GM12878 (cell line): ENCODE measurements around the gene TMEM229B. TPM values are rescaled to one million over a fixed set of nuclear protein-coding genes. Genes with fewer than 3 reads are reported as not detected.

ENCODE experiments used
- ATAC-seq: fragments of 200-7000 bp; cut with Tn5 transposase; 3 replicates; pipeline ENCODE4 v1.9.1; 2020; ENCODE audit warnings: mild to moderate bottlenecking, moderate library complexity
- BruUV-seq: library from RNA; stranded (reverse); fragments of 400-500 nt; replicated peaks from 2 replicates; lab custom pipeline; 2021; lab: Mats Ljungman, UMichigan
- CTCF ChIA-PET: fragments of 300-600 bp; sonication (Branson Sonifier 250); formaldehyde crosslinking; extraction: SDS; loops from one replicate; lab custom pipeline; 2021; ENCODE audit warnings: inconsistent platforms; lab: Yijun Ruan, JAX
- POLR2A ChIA-PET: fragments of 350-600 bp; formaldehyde crosslinking; extraction: SDS; loops from one replicate; lab custom pipeline; 2021; ENCODE audit warnings: inconsistent platforms; lab: Charles Lee
- RAD21 ChIA-PET: fragments of 300-600 bp; sonication (Branson Sonifier 250); formaldehyde crosslinking; loops from one replicate; lab custom pipeline; 2023; ENCODE audit warnings: antibody characterized with exemption; ENCODE audit not compliant: unreplicated experiment; lab: Charles Lee
- SMC1A ChIA-PET: fragments of 300-600 bp; sonication (Branson Sonifier 250); formaldehyde crosslinking; loops from one replicate; lab custom pipeline; 2023; ENCODE audit not compliant: unreplicated experiment, uncharacterized antibody; lab: Charles Lee
- DNase-seq: peaks from one replicate; pipeline ENCODE4 v3.0.0-alpha.2; 2011; ENCODE audit warnings: low read depth, low spot score
- FAIRE-seq: peaks from 3 replicates; lab custom pipeline; 2011; peaks lifted over from hg19 to GRCh38; lab: Jason Lieb, UNC
- H2AFZ ChIP-seq: 2 replicates; pipeline ENCODE4 v1.6.0; 2011; ENCODE audit warnings: low read depth, low read length, control low read depth; ENCODE audit not compliant: control insufficient read depth
- H3K27ac ChIP-seq: 2 replicates; pipeline ENCODE4 v1.5.1; 2011; ENCODE audit warnings: control low read depth; ENCODE audit not compliant: control insufficient read depth, insufficient read depth
- H3K27me3 ChIP-seq, 2 experiments: replicated peaks in 1 of 2; 2 replicates each; pipeline versions ENCODE4 v1.6.0 to v1.6.1; 2011; ENCODE audit warnings: low read length in 1 of 2; ENCODE audit not compliant: control insufficient read depth in 2 of 2, insufficient read depth in 2 of 2
- H3K36me3 ChIP-seq, 2 experiments: 2 replicates each; pipeline ENCODE4 v1.5.1; 2011; ENCODE audit warnings: low read length in 1 of 2; ENCODE audit not compliant: control insufficient read depth in 2 of 2, insufficient read depth in 2 of 2
- H3K4me1 ChIP-seq: 2 replicates; pipeline ENCODE4 v1.6.1; 2011; ENCODE audit warnings: mild to moderate bottlenecking, low read length, moderate library complexity, mixed read lengths; ENCODE audit not compliant: control insufficient read depth, insufficient read depth
- H3K4me2 ChIP-seq: 2 replicates; pipeline ENCODE4 v1.6.0; 2011; ENCODE audit warnings: control low read depth; ENCODE audit not compliant: control insufficient read depth, insufficient read depth
- H3K4me3 ChIP-seq: fragments of 200-600 bp; sonication (generic); 2 replicates; pipeline ENCODE4 v1.5.1; 2016
- H3K79me2 ChIP-seq: 2 replicates; pipeline ENCODE4 v1.6.0; 2011; ENCODE audit warnings: low read length; ENCODE audit not compliant: control insufficient read depth, insufficient read depth
- H3K9ac ChIP-seq: 2 replicates; pipeline ENCODE4 v1.8.0; 2011; ENCODE audit warnings: low read length, control low read depth, mixed read lengths; ENCODE audit not compliant: control insufficient read depth, insufficient read depth
- H3K9me3 ChIP-seq: replicated peaks from 3 replicates; pipeline ENCODE4 v1.5.1; 2011; ENCODE audit warnings: mild to moderate bottlenecking, low read length; ENCODE audit not compliant: control insufficient read depth, insufficient read depth
- H4K20me1 ChIP-seq: 2 replicates; pipeline ENCODE4 v1.6.0; 2011; ENCODE audit not compliant: control insufficient read depth, insufficient read depth
- CEBPB ChIP-seq, 2 experiments: fragments of 150-350 bp in 1 of 2; IDR thresholded peaks; 2 replicates each; pipeline ENCODE4 v1.6.1; 2012 to 2014; ENCODE audit warnings: low read depth in 2 of 2, low read length in 2 of 2, borderline replicate concordance in 1 of 2, inconsistent platforms in 1 of 2
- DPF2 ChIP-seq: fragments of 450-650 bp; IDR thresholded peaks from 2 replicates; pipeline ENCODE4 v1.6.1; 2017; ENCODE audit warnings: mild to moderate bottlenecking
- FOXK2 ChIP-seq: fragments of 450-650 bp; IDR thresholded peaks from 2 replicates; pipeline ENCODE4 v1.6.1; 2017; ENCODE audit warnings: mild to moderate bottlenecking, moderate library complexity
- IRF4 ChIP-seq: IDR thresholded peaks from 2 replicates; pipeline ENCODE4 v1.6.1; 2011; ENCODE audit warnings: low read depth, low read length
- KLF5 ChIP-seq: fragments of 450-650 bp; IDR thresholded peaks from 2 replicates; pipeline ENCODE4 v1.6.1; 2014; ENCODE audit warnings: mild to moderate bottlenecking; ENCODE audit not compliant: partially characterized antibody
- POLR2AphosphoS5 ChIP-seq: IDR thresholded peaks from 2 replicates; pipeline ENCODE4 v1.6.1; 2011; ENCODE audit warnings: mild to moderate bottlenecking, low read length, inconsistent platforms
- POU2F2 ChIP-seq: IDR thresholded peaks from 3 replicates; pipeline ENCODE4 v1.6.1; 2011; ENCODE audit warnings: low read depth, mild to moderate bottlenecking, low read length, borderline replicate concordance
- SIX5 ChIP-seq: IDR thresholded peaks from 2 replicates; pipeline ENCODE4 v1.6.1; 2011; ENCODE audit warnings: mild to moderate bottlenecking, low read depth, low read length, moderate library complexity; ENCODE audit not compliant: severe bottlenecking
- SREBF2 ChIP-seq: IDR thresholded peaks from 2 replicates; pipeline ENCODE4 v1.6.1; 2012; ENCODE audit warnings: mild to moderate bottlenecking, low read length
- ZSCAN29 ChIP-seq: fragments of 450-650 bp; IDR thresholded peaks from 2 replicates; pipeline ENCODE4 v1.6.1; 2017; ENCODE audit warnings: mild to moderate bottlenecking, moderate library complexity
- WGBS: methylation state at CpG from one replicate; pipeline ENCODE4 v1.1.6; 2016; ENCODE audit warnings: low lambda C conversion rate; ENCODE audit not compliant: insufficient replicate concordance, insufficient coverage; ENCODE audit errors: missing lambda C conversion rate; 5-methylcytosine and 5-hydroxymethylcytosine counted together
- in situ Hi-C: fragments of 300-500 bp; cut with MboI; formaldehyde crosslinking; loops from 9 replicates; pipeline ENCODE4 v1.14.3; 2018; ENCODE audit warnings: mixed read lengths
- intact Hi-C: fragments of 100-400 bp; cut with micrococcal nuclease; formaldehyde crosslinking; loops from one replicate; pipeline ENCODE4 v1.14.2; 2022; ENCODE audit not compliant: unreplicated experiment
- polyA plus RNA-seq, 11 experiments: library from polyadenylated mRNA; depleted of rRNA in 4 of 11; unstranded in 6 of 11; stranded (reverse) in 5 of 11; fragments of >200 nt; fragmentation: Nextera tagmentation in 4 of 11; fragmentation: Illumina TruSeq in 1 of 11; extraction: Ambion mirVana in 4 of 11; extraction: Trizol in 1 of 11; gene quantifications; 1 replicate in 1 of 11; 2 replicates in 10 of 11; pipeline versions ENCODE4 v1.2.1 to v1.2.3, GENCODE V29; 2011 to 2016; ENCODE audit warnings: inconsistent platforms in 2 of 11, missing spikeins in 2 of 11, low read depth in 1 of 11
- total RNA-seq, 4 experiments: library from RNA; depleted of rRNA in 3 of 4; stranded (reverse); fragments of >200 nt in 3 of 4; fragmentation: Illumina TruSeq in 1 of 4; extraction: Trizol in 1 of 4; gene quantifications; 2 replicates each; pipeline versions ENCODE4 v1.2.1 to v1.2.3, GENCODE V29; 2013 to 2021
- TF ChIP-seq, protein P1 (sequence below): IDR thresholded peaks from 2 replicates; pipeline ENCODE4 v1.6.1; 2011; ENCODE audit warnings: borderline replicate concordance, low read depth, mild to moderate bottlenecking, moderate library complexity, low read length; ENCODE audit not compliant: insufficient read depth, poor library complexity, severe bottlenecking
- TF ChIP-seq, protein P2 (sequence below): fragments of 450-650 bp; IDR thresholded peaks from 2 replicates; pipeline ENCODE4 v1.6.1; 2017; ENCODE audit warnings: low read depth, mild to moderate bottlenecking, moderate library complexity
- TF ChIP-seq, protein P3 (sequence below): fragments of 450-650 bp; IDR thresholded peaks from 2 replicates; pipeline ENCODE4 v1.6.1; 2018; ENCODE audit warnings: borderline replicate concordance, mild to moderate bottlenecking; ENCODE audit not compliant: partially characterized antibody
- TF ChIP-seq, protein P4 (sequence below): fragments of 450-650 bp; IDR thresholded peaks from 2 replicates; pipeline ENCODE4 v1.6.1; 2017; ENCODE audit warnings: antibody characterized with exemption, mild to moderate bottlenecking, moderate library complexity

The TMEM229B gene
- total and polyA plus RNA-seq, 10 of the 15 experiments (the other 5 are each of a cell fraction or from before 2014, with no cell fraction given), result 0.24 to 5.3 (median 1.7) TPM

DNA sequence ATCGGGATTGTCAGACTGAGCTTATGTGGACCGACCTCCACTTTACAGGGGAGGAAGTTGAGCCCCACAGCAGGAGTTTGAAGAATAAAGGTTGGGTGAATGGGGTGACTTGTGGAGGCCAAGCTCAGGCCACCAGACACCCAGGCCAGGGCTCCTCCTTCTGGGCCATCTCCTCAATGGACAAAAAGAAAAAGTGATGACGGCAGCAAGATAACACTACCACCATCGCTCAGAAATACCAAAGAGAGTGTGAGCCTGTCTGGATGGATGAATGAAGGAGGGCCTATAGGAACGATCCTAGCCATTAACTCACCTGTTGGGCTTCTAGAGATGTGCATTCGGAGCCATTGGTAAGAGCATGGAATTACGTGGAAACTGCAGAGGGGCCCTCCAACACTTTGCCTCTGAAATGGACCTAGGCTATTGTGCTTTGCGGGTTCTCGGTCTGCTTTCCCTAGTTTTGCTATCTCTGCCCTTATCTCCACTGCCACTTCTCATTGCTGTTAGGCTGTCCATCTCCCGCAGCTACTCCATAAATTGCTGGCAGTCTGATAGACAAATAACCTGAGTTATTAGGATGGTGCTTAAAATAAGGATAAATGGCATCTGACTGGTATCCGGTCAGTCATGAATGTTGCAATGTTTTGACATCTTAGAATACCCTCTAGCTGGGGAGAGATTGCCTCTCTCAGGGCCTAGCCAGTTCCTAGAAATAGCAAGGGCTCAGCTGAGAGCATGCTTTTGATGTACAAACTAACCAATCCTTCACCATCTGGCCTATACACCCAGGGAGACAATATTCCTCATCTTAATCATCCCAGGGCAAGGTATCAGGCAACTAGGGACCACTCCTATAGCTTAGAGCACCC, 66.9 kb downstream of the TMEM229B start:
- ATAC-seq (no peak), FAIRE-seq (no peak), DNase-seq (no peak)
- Histone ChIP-seq H4K20me1 (no peaks in the 10 kb centered on the region), H3K4me3 (no peak overlapping the region), H3K4me1 (no peaks in the 10 kb centered on the region), H3K79me2 (no peaks in the 10 kb centered on the region), H3K27me3 (peaks cover 0 to 6% of the 10 kb centered on the region in 2 experiments; a peak in 3 of 4 replicates), H3K9ac (no peak overlapping the region), H3K9me3 (no peaks in the 10 kb centered on the region), H2AFZ (no peak overlapping the region), H3K27ac (no peak overlapping the region), H3K4me2 (no peak overlapping the region), H3K36me3 (no peaks in the 10 kb centered on the region)
- BruUV-seq, result no TSS peak
- in situ Hi-C loops (loop anchor here (10.0 kb wide), 1 partner anchor 283 kb away; the partner anchor contains the start of gene RDH12), intact Hi-C loops (loop anchor here (2.0 kb wide), 1 partner anchor 281 kb away; no protein-coding TSS in a partner anchor)
- 53% methylated on average over 11 of the region's 11 CpGs for WGBS
- ChIA-PET POLR2A (no interaction called here), SMC1A (interaction anchor here (1.4 to 10.2 kb wide), 4 partner anchors 149 to 283 kb away, joined by 3 to 185 read pairs (median 10); no protein-coding TSS in a partner anchor), RAD21 (interaction anchor here (1.0 to 3.6 kb wide), 3 partner anchors 150 to 282 kb away, joined by 3 to 29 read pairs (median 3); no protein-coding TSS in a partner anchor), CTCF (interaction anchor here (0.9 to 21.1 kb wide), 6 partner anchors 6 to 283 kb away, joined by 3 to 583 read pairs (median 10); partner anchors contain the start of gene TMEM229B)
- TF ChIP-seq POU2F2 (no peak), DPF2 (no peak), CEBPB (IDR thresholded peaks at IDR 0.05; ENCODE audit: borderline replicate concordance in 1 of 2, low read depth in 2 of 2, low read length in 2 of 2) (no peak), IRF4 (no peak), KLF5 (no peak), POLR2AphosphoS5 (no peak), ZSCAN29 (no peak), FOXK2 (no peak), SREBF2 (no peak), SIX5 (no peak)
- TF ChIP-seq, protein P1, sequence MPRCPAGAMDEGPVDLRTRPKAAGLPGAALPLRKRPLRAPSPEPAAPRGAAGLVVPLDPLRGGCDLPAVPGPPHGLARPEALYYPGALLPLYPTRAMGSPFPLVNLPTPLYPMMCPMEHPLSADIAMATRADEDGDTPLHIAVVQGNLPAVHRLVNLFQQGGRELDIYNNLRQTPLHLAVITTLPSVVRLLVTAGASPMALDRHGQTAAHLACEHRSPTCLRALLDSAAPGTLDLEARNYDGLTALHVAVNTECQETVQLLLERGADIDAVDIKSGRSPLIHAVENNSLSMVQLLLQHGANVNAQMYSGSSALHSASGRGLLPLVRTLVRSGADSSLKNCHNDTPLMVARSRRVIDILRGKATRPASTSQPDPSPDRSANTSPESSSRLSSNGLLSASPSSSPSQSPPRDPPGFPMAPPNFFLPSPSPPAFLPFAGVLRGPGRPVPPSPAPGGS, result no peak
- TF ChIP-seq, protein P2, sequence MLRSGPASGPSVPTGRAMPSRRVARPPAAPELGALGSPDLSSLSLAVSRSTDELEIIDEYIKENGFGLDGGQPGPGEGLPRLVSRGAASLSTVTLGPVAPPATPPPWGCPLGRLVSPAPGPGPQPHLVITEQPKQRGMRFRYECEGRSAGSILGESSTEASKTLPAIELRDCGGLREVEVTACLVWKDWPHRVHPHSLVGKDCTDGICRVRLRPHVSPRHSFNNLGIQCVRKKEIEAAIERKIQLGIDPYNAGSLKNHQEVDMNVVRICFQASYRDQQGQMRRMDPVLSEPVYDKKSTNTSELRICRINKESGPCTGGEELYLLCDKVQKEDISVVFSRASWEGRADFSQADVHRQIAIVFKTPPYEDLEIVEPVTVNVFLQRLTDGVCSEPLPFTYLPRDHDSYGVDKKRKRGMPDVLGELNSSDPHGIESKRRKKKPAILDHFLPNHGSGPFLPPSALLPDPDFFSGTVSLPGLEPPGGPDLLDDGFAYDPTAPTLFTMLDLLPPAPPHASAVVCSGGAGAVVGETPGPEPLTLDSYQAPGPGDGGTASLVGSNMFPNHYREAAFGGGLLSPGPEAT, result no peak
- TF ChIP-seq, protein P3, sequence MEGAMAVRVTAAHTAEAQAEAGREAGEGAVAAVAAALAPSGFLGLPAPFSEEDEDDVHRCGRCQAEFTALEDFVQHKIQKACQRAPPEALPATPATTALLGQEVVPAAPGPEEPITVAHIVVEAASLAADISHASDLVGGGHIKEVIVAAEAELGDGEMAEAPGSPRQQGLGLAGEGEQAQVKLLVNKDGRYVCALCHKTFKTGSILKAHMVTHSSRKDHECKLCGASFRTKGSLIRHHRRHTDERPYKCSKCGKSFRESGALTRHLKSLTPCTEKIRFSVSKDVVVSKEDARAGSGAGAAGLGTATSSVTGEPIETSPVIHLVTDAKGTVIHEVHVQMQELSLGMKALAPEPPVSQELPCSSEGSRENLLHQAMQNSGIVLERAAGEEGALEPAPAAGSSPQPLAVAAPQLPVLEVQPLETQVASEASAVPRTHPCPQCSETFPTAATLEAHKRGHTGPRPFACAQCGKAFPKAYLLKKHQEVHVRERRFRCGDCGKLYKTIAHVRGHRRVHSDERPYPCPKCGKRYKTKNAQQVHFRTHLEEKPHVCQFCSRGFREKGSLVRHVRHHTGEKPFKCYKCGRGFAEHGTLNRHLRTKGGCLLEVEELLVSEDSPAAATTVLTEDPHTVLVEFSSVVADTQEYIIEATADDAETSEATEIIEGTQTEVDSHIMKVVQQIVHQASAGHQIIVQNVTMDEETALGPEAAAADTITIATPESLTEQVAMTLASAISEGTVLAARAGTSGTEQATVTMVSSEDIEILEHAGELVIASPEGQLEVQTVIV, result no peak
- TF ChIP-seq, protein P4, sequence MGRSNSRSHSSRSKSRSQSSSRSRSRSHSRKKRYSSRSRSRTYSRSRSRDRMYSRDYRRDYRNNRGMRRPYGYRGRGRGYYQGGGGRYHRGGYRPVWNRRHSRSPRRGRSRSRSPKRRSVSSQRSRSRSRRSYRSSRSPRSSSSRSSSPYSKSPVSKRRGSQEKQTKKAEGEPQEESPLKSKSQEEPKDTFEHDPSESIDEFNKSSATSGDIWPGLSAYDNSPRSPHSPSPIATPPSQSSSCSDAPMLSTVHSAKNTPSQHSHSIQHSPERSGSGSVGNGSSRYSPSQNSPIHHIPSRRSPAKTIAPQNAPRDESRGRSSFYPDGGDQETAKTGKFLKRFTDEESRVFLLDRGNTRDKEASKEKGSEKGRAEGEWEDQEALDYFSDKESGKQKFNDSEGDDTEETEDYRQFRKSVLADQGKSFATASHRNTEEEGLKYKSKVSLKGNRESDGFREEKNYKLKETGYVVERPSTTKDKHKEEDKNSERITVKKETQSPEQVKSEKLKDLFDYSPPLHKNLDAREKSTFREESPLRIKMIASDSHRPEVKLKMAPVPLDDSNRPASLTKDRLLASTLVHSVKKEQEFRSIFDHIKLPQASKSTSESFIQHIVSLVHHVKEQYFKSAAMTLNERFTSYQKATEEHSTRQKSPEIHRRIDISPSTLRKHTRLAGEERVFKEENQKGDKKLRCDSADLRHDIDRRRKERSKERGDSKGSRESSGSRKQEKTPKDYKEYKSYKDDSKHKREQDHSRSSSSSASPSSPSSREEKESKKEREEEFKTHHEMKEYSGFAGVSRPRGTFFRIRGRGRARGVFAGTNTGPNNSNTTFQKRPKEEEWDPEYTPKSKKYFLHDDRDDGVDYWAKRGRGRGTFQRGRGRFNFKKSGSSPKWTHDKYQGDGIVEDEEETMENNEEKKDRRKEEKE, result no peak
